Subcutaneous abdominal adipose tissue (tissue), 5 donors: ENCODE results near the gene RAB11FIP3.

ENCODE experiments used
- H3K27ac ChIP-seq: one replicate; pipeline ENCODE4 v1.7.0; 2013; ENCODE audit warnings: low read depth, mild to moderate bottlenecking, inconsistent platforms, low read length, moderate library complexity
- H3K27me3 ChIP-seq, 5 donors: one replicate each; pipeline ENCODE4 v1.7.0; 2013; ENCODE audit warnings: low read length in 5 of 5, inconsistent platforms in 1 of 5; ENCODE audit not compliant: control insufficient read depth in 5 of 5, insufficient read depth in 4 of 5
- H3K36me3 ChIP-seq, 5 donors: one replicate each; pipeline ENCODE4 v1.7.0; 2013; ENCODE audit warnings: low read length in 5 of 5; ENCODE audit not compliant: control insufficient read depth in 5 of 5, insufficient read depth in 5 of 5
- H3K4me1 ChIP-seq, 5 donors: one replicate each; pipeline ENCODE4 v1.7.0; 2013; ENCODE audit warnings: low read length in 5 of 5, mild to moderate bottlenecking in 3 of 5, moderate library complexity in 1 of 5; ENCODE audit not compliant: control insufficient read depth in 5 of 5, insufficient read depth in 5 of 5
- H3K4me3 ChIP-seq, 5 donors: one replicate each; pipeline ENCODE4 v1.7.0; 2013; ENCODE audit warnings: low read length in 5 of 5, low read depth in 1 of 5
- H3K9ac ChIP-seq, 5 donors: one replicate each; pipeline ENCODE4 v1.7.0; 2013; ENCODE audit warnings: low read length in 5 of 5, mild to moderate bottlenecking in 4 of 5, moderate library complexity in 3 of 5
- H3K9me3 ChIP-seq, 5 donors: one replicate each; pipeline ENCODE4 v1.7.0; 2013; ENCODE audit warnings: low read length in 5 of 5; ENCODE audit not compliant: control insufficient read depth in 5 of 5
- donor health status: healthy.
- donor health status: healthy.
- donor health status: healthy.
- donor health status: healthy.
- donor health status: healthy.

The RAB11FIP3 gene

DNA sequence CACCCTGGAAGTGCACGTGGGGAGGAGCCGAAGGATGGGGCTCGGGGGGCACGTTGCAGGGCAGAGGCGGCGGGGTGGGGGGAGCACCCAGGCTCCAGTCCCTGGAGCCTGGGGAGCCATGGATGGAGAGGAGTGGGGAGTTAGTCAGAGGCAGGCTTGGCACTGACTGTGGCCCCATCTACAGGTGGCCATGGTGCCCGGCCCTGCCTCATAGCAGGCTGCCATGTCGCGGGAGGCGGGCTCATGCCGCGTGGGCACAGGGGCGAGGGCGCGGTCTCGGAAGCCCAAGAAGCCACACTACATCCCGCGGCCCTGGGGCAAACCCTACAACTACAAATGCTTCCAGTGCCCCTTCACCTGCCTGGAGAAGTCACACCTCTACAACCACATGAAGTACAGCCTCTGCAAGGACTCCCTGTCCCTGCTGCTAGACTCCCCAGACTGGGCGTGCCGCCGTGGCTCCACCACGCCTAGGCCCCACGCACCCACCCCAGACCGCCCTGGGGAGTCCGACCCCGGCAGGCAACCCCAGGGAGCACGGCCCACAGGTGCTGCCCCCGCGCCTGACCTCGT, 137.7 kb downstream of the RAB11FIP3 start:
- Histone ChIP-seq H3K27ac (no peak overlapping the region), H3K4me3 (no peak overlapping the region), H3K9me3 (no peaks in the 10 kb centered on the region), H3K27me3 (peaks cover 28 to 38% (median 34%) of the 10 kb centered on the region in 5 donors), H3K9ac (no peak overlapping the region), H3K4me1 (peaks cover 1 to 33% (median 25%) of the 10 kb centered on the region in 5 donors), H3K36me3 (no peaks in the 10 kb centered on the region)

DNA sequence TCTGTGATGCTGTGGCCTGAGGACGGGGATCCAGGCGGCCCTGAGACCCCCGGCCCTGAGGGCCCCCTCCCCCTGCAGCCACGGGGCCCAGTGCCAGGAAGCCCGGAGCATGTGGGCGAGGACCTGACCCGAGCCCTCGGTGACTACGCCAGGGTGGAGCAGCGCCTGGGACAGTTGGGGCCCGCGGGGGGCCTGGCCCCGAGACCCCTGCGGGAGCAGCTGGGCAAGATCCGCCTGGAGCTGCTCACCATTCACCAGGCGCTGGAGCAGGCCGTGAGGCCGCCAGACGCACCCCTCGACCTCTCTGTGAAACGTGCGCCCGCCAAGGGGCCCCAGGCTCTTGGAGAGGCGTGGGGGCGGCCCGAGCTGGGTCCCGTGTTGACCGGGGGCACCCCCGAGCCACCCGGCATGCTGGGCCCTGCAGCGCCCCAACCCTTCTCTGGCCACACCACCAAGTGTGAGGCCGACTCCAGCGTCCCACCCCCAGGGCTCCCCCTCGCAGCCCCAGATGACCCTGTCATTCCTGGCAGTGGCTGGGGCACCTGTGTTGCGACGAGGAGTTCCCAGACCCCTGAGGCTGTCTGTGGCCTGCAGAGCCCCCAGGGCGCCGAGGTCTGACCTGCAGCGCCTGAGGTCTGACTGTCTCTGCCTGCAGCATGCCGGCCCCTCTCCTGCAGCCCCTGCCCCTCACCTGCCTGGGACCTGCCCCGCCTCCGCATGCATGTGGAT, 139.4 kb downstream of the RAB11FIP3 start:
- H3K36me3 ChIP-seq: no peaks in the 10 kb centered on the region
- peaks cover 11 to 22% (median 17%) of the 10 kb centered on the region in 5 donors for H3K27me3 ChIP-seq
- peaks cover 5 to 39% (median 34%) of the 10 kb centered on the region in 5 donors for H3K4me1 ChIP-seq
- H3K9me3 ChIP-seq: no peaks in the 10 kb centered on the region
- H3K27ac ChIP-seq: no peak overlapping the region
- no peak overlapping the region for H3K9ac ChIP-seq
- no peak overlapping the region for H3K4me3 ChIP-seq

DNA sequence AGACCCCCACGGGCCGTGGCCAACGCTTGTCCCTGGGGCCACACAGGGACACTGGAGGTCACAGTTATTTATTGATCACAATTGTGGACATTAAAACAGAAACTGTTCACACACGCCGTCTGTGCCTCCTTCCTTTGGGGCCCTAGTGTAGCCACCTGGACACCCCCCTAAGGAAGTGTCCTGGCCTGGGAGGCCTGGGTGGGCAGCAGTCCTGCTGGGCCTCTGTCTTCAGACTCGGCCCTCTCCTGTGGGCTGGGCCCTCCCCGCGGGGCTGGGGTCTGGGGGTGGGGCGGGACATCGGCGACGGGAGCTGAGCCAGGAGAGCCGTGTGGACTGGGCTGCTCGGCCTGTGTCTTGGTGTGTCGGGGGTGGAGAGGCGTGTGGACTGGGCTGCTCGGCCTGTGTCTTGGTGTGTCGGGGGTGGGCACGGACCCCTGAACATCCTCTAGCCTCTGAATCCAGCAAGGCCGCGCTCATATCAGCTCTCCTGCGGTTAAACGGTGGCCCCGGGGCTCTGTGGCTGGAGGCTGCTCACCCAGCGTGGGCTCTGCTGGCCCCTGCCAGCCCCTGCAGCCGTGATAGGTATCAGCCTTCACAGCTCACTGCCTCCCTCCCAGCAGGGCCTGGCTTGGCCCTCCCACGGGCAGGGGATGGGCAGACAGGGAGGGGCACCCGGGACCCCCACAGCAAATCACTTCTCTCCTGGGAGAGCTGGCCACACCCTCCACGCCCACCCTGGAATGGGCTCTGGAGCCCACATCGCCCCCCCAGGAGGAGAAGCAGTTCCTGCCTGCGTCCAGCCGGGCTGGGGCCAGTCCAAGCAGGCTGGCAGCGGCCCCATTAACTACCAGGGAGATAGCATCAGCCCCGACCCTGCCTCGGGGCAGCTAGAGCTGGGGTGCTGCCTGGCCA, 140.2 kb downstream of the RAB11FIP3 start:
- H3K27ac ChIP-seq: no peak overlapping the region
- no peaks in the 10 kb centered on the region for H3K9me3 ChIP-seq
- H3K36me3 ChIP-seq: no peaks in the 10 kb centered on the region
- H3K4me1 ChIP-seq: peaks cover 5 to 46% (median 38%) of the 10 kb centered on the region in 5 donors
- H3K27me3 ChIP-seq: peaks cover 10 to 22% (median 17%) of the 10 kb centered on the region in 5 donors
- no peak overlapping the region for H3K4me3 ChIP-seq
- H3K9ac ChIP-seq: peak overlapping the region in 1 of 5 donors; percentile 65

DNA sequence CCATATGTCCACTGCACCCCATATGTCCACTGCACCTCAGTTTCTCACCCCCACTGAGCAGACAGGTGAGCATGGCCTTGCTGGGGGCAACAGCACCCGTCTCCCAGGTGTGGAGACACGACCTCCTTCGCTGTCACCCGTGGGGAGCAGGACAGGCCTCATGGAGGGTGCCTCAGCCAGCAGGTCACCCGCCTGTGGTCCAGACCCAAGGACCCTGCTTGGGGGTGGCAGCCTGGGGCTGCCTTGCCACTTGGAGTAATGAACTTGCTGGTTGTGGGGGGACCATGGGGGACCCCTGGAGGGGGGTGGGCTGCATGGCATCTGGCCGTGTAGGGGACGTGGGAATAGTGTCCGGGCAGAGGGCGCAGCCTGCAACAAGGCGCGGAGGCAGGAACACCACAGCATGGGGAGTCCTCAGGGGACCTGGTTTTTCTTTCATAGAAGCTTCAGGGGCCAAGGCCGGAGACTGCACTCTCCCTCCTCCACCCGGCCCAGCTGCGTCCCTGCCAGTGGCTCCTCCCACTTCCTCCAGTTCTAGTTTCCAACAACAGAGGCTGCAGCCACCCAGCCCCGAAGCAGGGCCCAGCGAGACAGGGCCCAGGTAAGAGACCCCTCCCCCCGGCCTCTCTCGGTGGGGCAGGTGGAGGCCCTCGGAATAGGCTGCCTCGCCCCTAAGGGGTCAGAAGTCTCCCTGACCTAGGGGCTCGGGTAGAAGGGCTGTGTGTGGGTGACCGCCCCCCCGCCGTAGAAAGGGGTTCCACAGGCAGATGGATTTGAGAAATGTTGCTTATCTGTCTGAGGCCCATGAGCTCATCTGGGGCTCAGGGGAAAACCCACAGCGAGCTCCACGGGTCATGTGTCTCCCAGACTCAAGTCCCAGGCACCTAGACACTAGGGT, 141.3 kb downstream of the RAB11FIP3 start, which contains the start of gene NHLRC4:
NHLRC4 (plus strand) TSS at position 531 of the 898 bp plus-strand sequence. CDS start 1,043 bp downstream, outside the sequence.
- H3K36me3 ChIP-seq: no peaks in the 10 kb centered on the region
- H3K9ac ChIP-seq: peak within 1 kb of the TSS in 4 of 5 donors; percentile 40 to 68 (median 65)
- H3K4me1 ChIP-seq: peaks cover 5 to 53% (median 44%) of the 10 kb centered on the region in 5 donors
- H3K9me3 ChIP-seq: no peaks in the 10 kb centered on the region
- no peak within 1 kb of the TSS for H3K27ac ChIP-seq
- H3K27me3 ChIP-seq: peaks cover 7 to 13% (median 9%) of the 10 kb centered on the region in 5 donors
- peak within 1 kb of the TSS; percentile 44 to 60 (median 53) for H3K4me3 ChIP-seq

DNA sequence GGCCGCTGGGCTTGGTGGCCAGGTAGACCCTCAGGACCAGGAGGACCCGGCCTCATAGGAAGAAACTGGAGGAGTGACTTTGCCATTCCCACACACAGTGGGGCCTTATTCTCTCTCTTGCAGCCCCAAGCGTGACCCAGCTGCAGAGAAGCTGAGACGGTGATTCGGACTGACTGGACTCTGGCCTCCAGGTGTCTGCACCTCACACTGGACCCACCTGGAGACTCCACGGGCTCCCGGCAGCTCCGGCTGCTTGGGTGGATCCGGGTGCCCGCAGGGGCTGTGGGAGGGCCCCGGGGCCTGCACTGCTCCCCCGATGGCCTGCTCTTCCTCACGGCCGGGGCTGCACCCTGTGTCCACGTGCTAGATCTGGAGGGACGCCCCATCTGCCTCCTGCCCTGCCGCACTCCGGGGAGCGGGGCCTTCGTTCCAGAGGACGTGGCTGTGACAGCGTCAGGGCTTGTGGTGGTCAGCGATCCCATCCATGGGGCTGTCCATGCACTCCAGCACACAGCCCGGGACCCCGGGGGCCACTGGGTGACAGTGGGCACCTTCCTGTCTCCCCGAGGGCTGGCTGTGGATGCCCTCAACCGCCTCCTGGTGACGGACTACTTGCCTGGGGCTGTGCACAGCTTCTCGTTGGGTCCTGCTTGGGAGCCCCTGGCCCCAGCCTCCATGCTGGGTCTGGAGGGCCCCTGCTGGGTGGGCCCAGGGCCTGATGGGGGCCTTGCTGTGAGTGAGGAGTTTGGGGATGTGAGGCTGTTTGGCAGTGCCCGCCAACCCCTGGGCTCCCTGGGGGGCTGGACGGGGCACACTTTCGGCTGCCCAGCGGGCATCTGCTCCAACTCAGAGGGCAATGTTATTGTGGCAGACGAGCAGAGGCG, 142.2 kb downstream of the RAB11FIP3 start:
- Histone ChIP-seq H3K9ac (peak overlapping the region in 3 of 5 donors; percentile 65 to 68 (median 65)), H3K4me3 (peak overlapping the region; percentile 44 to 60 (median 53)), H3K27ac (no peak overlapping the region), H3K36me3 (no peaks in the 10 kb centered on the region), H3K9me3 (no peaks in the 10 kb centered on the region), H3K27me3 (peaks cover 0 to 7% (median 4%) of the 10 kb centered on the region in 5 donors), H3K4me1 (peaks cover 5 to 53% (median 44%) of the 10 kb centered on the region in 5 donors)

DNA sequence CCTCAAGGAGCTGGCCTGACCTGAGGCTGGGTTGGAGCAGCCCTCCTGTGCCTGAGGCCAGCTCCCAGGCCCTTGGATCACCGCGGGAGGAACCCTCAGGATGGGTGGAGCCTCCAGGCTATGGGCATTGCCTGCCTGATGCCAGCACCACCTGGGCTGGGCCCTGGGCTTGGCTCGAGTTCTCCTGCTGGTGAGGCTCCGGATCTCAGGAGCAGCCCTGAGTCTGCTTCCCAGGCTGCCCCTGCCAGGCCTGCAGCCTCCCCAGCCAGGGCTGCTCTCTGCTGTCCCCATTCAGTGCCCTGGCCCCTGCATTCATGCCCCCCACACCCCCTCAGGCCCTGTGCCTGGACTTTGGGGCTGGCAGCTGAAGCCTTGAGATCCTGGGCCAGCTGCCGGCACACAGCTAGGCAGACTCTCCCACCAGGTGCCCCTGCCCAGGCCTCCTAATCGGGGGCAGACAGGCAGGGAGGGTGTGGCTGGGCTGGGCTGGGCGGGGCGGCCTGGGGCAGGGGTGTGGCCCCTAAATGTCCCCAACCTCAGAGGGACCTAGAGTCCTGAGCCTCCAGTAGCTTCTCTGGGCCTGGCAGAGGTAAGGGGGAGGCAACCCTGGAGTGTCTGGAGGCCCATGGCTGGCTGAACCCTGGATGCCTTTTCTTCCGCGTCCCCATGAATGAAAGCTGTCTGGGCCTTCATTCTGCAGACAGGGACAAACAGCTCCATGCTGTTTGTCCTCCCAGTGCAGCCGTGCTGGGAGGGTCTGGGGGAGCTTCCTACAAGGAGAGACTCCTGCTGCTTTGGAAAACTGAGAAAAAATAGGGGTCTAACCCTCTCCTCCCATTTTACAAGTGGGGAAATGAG, 143.2 kb downstream of the RAB11FIP3 start:
- no peaks in the 10 kb centered on the region for H3K9me3 ChIP-seq
- peaks cover 0 to 3% (median 0%) of the 10 kb centered on the region in 5 donors for H3K36me3 ChIP-seq
- H3K4me1 ChIP-seq: peaks cover 5 to 53% (median 44%) of the 10 kb centered on the region in 5 donors
- H3K27ac ChIP-seq: peak overlapping the region; percentile 37
- peak overlapping the region in 4 of 5 donors; percentile 56 to 83 (median 76) for H3K9ac ChIP-seq
- peak overlapping the region; percentile 51 to 85 (median 70) for H3K4me3 ChIP-seq
- H3K27me3 ChIP-seq: peaks cover 0 to 2% (median 0%) of the 10 kb centered on the region in 5 donors

DNA sequence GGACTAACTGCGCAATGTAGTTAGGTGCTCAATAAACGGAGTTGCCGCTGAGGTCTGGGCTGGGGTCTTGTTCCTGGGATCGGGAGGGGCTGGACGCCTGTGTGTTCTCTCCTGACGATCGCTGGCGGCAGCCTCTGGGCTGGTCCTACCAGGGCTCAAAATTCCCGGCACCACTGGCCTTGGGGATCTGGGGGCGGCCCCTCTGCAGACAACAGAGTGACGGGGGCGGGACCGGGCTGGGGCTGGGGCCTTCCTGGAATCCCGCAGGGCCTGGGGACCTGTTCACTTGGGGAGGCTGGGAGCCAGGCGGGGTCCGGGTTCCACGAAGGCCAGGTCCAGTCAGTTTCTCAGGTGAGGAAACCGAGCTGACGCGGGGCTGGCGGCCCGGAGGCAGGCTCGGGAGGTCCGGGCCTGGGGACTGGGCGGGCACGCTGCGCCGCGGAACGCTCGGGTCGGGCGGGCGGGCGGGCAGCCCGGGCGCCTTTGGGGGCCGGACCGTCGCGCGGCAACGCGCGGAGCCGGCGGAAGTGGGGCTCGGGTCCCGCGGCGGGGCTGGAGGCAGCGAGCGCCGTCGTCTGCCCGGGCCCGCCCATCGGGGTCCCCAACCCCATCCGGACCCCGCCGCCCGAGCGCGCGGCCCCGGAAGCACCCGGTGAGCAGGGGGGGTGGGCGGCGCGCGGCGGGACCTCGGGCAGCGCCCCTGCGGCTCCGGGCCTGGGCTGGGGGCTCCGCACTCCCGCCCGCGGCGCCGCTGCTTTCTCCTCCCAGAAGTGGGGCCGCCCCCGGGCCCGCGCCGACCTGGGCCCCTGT, 144.2 kb downstream of the RAB11FIP3 start, which contains the start of gene PIGQ:
PIGQ (plus strand) TSS at position 524 of the 810 bp plus-strand sequence. CDS start 4,107 bp downstream, outside the sequence.
- Histone ChIP-seq H3K36me3 (peaks cover 0 to 13% (median 8%) of the 10 kb centered on the region in 5 donors), H3K27me3 (no peaks in the 10 kb centered on the region), H3K4me3 (peak within 1 kb of the TSS; percentile 76 to 85 (median 81)), H3K9ac (peak within 1 kb of the TSS in 4 of 5 donors; percentile 83 to 85 (median 84)), H3K9me3 (no peaks in the 10 kb centered on the region), H3K4me1 (peaks cover 5 to 53% (median 44%) of the 10 kb centered on the region in 5 donors), H3K27ac (peak within 1 kb of the TSS; percentile 41)
